CD4-positive, alpha-beta T cell treated with Interleukin-6 at 100 ng/mL for 8 hours (primary cell): Measurements from ENCODE around the gene SMIM10L1.

ENCODE experiments used
- DNase-seq: peaks from one replicate; pipeline ENCODE4 v3.0.0-alpha.2; 2020; ENCODE audit warnings: mixed read lengths, low spot score

The SMIM10L1 gene

GRCh38 chr12:11171145-11171968 is at the start of gene SMIM10L1:
Gene SMIM10L1 (plus strand): TSS chr12:11171194. CDS start chr12:11171357, 163 bp downstream.
- DNase-seq: peak; percentile 85

GRCh38 chr12:11130382-11130781 is 40.6 kb upstream of the SMIM10L1 start:
- DNase-seq: no peak

- no peak for DNase-seq
Observed at GRCh38 chr12:11130999-11131398, 40.0 kb upstream of the SMIM10L1 start.

GRCh38 chr12:11133162-11133561 is 37.8 kb upstream of the SMIM10L1 start:
- no peak for DNase-seq

- DNase-seq: no peak
Observed at GRCh38 chr12:11133816-11134215, 37.2 kb upstream of the SMIM10L1 start.

- no peak for DNase-seq
Observed at GRCh38 chr12:11134305-11134704, 36.7 kb upstream of the SMIM10L1 start, which contains the start of gene TAS2R30. Gene TAS2R30 (minus strand): TSS chr12:11134644. CDS start chr12:11134244, 400 bp downstream.

- no peak for DNase-seq
Observed at GRCh38 chr12:11136075-11136474, 34.9 kb upstream of the SMIM10L1 start.

- no peak for DNase-seq
Observed at GRCh38 chr12:11143352-11143751, 27.6 kb upstream of the SMIM10L1 start.

- no peak for DNase-seq
Observed at GRCh38 chr12:11144297-11144696, 26.7 kb upstream of the SMIM10L1 start.

- no peak for DNase-seq
Observed at GRCh38 chr12:11147420-11147819, 23.6 kb upstream of the SMIM10L1 start.

GRCh38 chr12:11150832-11151231 is 20.2 kb upstream of the SMIM10L1 start:
- DNase-seq: no peak

GRCh38 chr12:11152725-11153124 is 18.3 kb upstream of the SMIM10L1 start:
- no peak for DNase-seq

- DNase-seq: no peak
Observed at GRCh38 chr12:11154400-11154925, 16.5 kb upstream of the SMIM10L1 start.

GRCh38 chr12:11158885-11159444 is 12.0 kb upstream of the SMIM10L1 start:
- no peak for DNase-seq

- no peak for DNase-seq
Observed at GRCh38 chr12:11162502-11162901, 8.5 kb upstream of the SMIM10L1 start.

GRCh38 chr12:11164384-11164783 is 6.6 kb upstream of the SMIM10L1 start:
- no peak for DNase-seq

GRCh38 chr12:11166300-11166699 is 4.7 kb upstream of the SMIM10L1 start:
- no peak for DNase-seq

- no peak for DNase-seq
Observed at GRCh38 chr12:11170810-11171144, 217 bp upstream of the SMIM10L1 start.

- DNase-seq: no peak
Observed at GRCh38 chr12:11171969-11172675, 1.1 kb downstream of the SMIM10L1 start.

- no peak for DNase-seq
Observed at GRCh38 chr12:11174022-11174421, 3.0 kb downstream of the SMIM10L1 start.

GRCh38 chr12:11178250-11178649 is 7.3 kb downstream of the SMIM10L1 start:
- DNase-seq: no peak

- DNase-seq: no peak
Observed at GRCh38 chr12:11182529-11182928, 11.5 kb downstream of the SMIM10L1 start.

GRCh38 chr12:11183011-11183410 is 12.0 kb downstream of the SMIM10L1 start:
- DNase-seq: no peak
